Activated T-cell treated with anti-CD3 and anti-CD28 coated beads, Interleukin-2, amount 50 U/mL, for 72 hours (primary cell): ENCODE measurements around the gene C4orf54. TPM values are rescaled to one million over a fixed set of nuclear protein-coding genes. Genes with fewer than 3 reads are reported as not detected.

Experiments used
- ATAC-seq, 2 donors: fragments of 150-1000 bp; cut with Tn5 transposase; replicated peaks in 1 of 2; 2 replicates each; pipeline ENCODE4 v1.10.0; 2021; ENCODE audit warnings: moderate library complexity in 2 of 2, mild to moderate bottlenecking in 1 of 2
- DNase-seq, 2 donors: peaks; one replicate each; pipeline ENCODE4 v3.0.0; 2021 to 2022; ENCODE audit warnings: mixed read lengths in 1 of 2
- H3K27ac Mint-ChIP-seq: one replicate; pipeline ENCODE4 v1.8.0; 2022; ENCODE audit warnings: mild to moderate bottlenecking, moderate library complexity, mixed read lengths
- H3K27me3 Mint-ChIP-seq: one replicate; pipeline ENCODE4 v1.8.0; 2022; ENCODE audit warnings: low read depth, mixed read lengths
- H3K36me3 Mint-ChIP-seq, 2 donors: one replicate each; pipeline ENCODE4 v1.8.0; 2022; ENCODE audit warnings: mixed read lengths in 2 of 2, mild to moderate bottlenecking in 1 of 2; ENCODE audit not compliant: insufficient read depth in 2 of 2
- H3K4me1 Mint-ChIP-seq: one replicate; pipeline ENCODE4 v1.8.0; 2022; ENCODE audit warnings: low read depth, mixed read lengths
- H3K4me3 Mint-ChIP-seq, 2 donors: one replicate each; pipeline ENCODE4 v1.8.0; 2022; ENCODE audit warnings: mild to moderate bottlenecking in 2 of 2, mixed read lengths in 2 of 2, moderate library complexity in 2 of 2
- H3K9me3 Mint-ChIP-seq, 2 donors: one replicate each; pipeline ENCODE4 v1.8.0; 2022; ENCODE audit warnings: mixed read lengths in 2 of 2
- total RNA-seq, 2 donors: library from RNA; stranded (reverse); gene quantifications; one replicate each; pipeline ENCODE4 v1.2.3, GENCODE V29; 2022

C4orf54 gene
- total RNA-seq = not detected

DNA sequence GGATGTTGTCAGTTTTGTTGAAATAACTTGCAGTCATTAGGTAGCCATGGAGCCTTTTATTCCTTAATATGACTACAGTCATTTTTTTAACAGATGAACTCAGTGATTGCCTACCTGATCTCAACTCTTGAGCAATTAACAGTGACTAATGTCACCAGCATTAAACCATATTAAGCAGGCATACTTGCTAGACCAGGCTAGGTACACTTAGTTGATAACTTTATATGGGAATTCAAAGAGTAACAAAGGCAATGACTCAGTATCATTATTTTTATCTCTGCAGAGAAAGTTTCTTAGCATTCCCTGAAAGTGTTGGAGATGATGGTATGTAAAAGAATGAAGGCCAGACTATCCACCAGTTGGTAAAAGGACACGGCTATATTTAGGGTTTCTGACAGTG, at the start of gene C4orf54:
C4orf54 (minus strand) TSS at position 31 of the 400 bp plus-strand sequence. CDS start 3,180 bp downstream, outside the sequence.
- Mint-ChIP-seq H3K27ac (no peak within 1 kb of the TSS), H3K4me3 (no peak within 1 kb of the TSS), H3K4me1 (no peaks in the 10 kb centered on the region), H3K36me3 (no peaks in the 10 kb centered on the region), H3K27me3 (peaks cover 9% of the 10 kb centered on the region), H3K9me3 (no peaks in the 10 kb centered on the region)
- ATAC-seq (no peak), DNase-seq (no peak)

DNA sequence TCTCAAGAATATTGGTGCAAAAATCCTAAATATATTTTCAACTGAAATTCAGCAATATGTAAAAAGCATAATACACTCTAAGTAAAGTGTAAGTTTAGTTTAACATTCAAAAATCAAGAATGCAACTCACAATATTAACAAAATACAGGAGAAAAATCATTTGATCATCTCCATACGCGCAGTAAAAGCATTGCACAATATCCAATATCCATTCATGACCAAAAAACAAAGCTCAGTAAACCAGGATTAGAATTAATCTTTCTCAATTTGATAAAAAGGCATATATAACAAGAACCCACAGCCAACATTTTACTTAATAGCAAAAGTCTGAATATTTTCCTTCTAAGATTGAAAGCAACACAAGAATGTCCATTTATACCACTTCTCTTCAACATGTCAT, 48.3 kb upstream of the C4orf54 start:
- H3K4me3 Mint-ChIP-seq = no peak overlapping the region
- no peaks in the 10 kb centered on the region for H3K36me3 Mint-ChIP-seq
- H3K27me3 Mint-ChIP-seq = peaks cover 16% of the 10 kb centered on the region
- H3K4me1 Mint-ChIP-seq = peaks cover 2% of the 10 kb centered on the region
- ATAC-seq = no peak
- H3K9me3 Mint-ChIP-seq = peaks cover 2 to 4% of the 10 kb centered on the region in 2 donors
- DNase-seq = no peak
- H3K27ac Mint-ChIP-seq = no peak overlapping the region

DNA sequence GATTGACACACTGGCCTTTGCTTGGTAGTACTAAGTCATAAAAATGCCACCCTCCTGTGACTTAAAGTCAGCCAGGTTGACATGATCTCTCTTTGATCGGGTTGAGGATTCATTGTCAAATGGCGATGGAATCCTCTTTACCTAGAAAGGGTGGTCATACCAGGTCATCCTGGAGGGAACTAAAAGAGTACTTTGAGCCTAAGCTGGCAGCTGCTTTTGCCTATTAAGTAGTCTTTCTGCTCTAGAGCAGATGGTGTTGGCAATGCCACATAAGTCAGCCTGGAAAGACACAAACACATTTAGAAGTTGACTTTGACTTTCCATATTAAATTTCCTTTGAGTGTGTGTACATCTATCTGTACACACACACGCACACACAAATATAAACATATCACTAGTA, 39.2 kb upstream of the C4orf54 start:
- no peak overlapping the region for H3K27ac Mint-ChIP-seq
- DNase-seq (no peak), ATAC-seq (no peak)
- H3K4me3 Mint-ChIP-seq = no peak overlapping the region
- H3K27me3 Mint-ChIP-seq = peaks cover 35% of the 10 kb centered on the region
- no peaks in the 10 kb centered on the region for H3K4me1 Mint-ChIP-seq
- peaks cover 5 to 8% of the 10 kb centered on the region in 2 donors for H3K9me3 Mint-ChIP-seq
- peaks cover 1% of the 10 kb centered on the region in 2 donors for H3K36me3 Mint-ChIP-seq

DNA sequence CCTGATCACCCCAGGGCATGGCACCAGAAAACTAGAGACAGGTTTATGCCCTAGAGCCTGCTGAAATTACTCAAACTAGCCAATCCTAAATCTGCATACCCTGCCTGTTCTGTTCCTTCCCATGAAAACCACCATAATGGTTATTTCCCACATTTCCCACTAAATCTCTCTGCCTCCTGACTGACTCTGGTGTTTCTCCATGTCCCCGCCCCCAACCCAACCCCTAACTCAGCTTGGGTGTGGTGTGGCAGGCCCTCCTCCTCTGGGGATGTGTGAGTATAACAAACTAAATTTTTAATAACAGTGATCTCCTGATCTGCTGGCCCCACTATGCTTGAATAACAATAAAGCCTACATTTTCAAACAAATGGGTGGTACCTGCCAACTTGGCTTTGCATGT, 35.5 kb upstream of the C4orf54 start:
- H3K4me3 Mint-ChIP-seq = no peak overlapping the region
- peaks cover 9 to 13% of the 10 kb centered on the region in 2 donors for H3K9me3 Mint-ChIP-seq
- no peaks in the 10 kb centered on the region for H3K4me1 Mint-ChIP-seq
- H3K27ac Mint-ChIP-seq = no peak overlapping the region
- no peak for DNase-seq
- peaks cover 4 to 6% of the 10 kb centered on the region in 2 donors for H3K36me3 Mint-ChIP-seq
- H3K27me3 Mint-ChIP-seq = peaks cover 11% of the 10 kb centered on the region
- ATAC-seq = no peak

DNA sequence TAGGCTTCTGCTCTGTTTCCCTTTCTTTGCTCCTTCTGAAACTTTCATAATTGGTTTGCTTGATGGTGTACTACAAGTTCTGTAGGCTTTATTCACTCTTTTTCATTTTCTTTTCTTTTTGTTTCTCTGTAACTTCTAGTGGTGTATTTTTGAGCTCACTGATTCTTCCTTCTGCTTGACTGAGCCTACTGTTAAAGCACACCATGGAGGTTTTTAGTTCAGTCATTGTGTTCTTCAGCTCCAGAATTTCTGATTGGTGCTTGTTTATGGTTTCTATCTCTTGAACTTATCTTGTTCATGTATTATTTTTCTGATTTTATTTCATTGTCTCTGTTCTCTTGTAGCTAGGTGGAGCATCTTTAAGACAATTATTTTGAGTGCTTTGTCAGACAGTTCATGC, 33.4 kb upstream of the C4orf54 start:
- ATAC-seq = no peak
- peaks cover 9% of the 10 kb centered on the region for H3K27me3 Mint-ChIP-seq

DNA sequence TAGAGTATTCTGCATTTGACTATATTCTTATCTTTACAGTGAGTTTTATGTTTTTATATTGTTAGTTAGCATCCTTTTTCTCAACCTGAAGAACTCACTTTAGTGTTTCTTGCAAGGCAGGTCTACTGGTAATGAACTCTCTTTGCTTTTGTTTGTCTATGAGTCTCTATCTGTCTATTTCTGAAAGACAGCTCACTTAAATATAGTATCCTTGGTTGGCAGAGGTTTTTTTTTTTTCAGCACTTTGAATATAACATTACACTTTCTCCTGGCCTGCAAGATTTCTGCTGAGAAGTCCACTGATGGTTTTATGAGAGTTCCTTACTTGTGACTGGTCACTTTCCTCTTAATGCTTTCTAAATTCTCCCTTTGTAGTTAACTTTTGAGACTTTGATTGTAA, 32.8 kb upstream of the C4orf54 start:
- Mint-ChIP-seq H3K27me3 (peaks cover 8% of the 10 kb centered on the region), H3K4me1 (no peaks in the 10 kb centered on the region), H3K36me3 (peaks cover 4 to 5% of the 10 kb centered on the region in 2 donors), H3K9me3 (peaks cover 9 to 13% of the 10 kb centered on the region in 2 donors), H3K4me3 (no peak overlapping the region), H3K27ac (no peak overlapping the region)
- DNase-seq (no peak), ATAC-seq (no peak)

More for the DNA sequence above, 33.4 kb upstream of the C4orf54 start:
- H3K9me3 Mint-ChIP-seq = peaks cover 9 to 13% of the 10 kb centered on the region in 2 donors
- no peak overlapping the region for H3K4me3 Mint-ChIP-seq
- no peak overlapping the region for H3K27ac Mint-ChIP-seq
- no peaks in the 10 kb centered on the region for H3K4me1 Mint-ChIP-seq
- DNase-seq = no peak
- peaks cover 4 to 5% of the 10 kb centered on the region in 2 donors for H3K36me3 Mint-ChIP-seq

DNA sequence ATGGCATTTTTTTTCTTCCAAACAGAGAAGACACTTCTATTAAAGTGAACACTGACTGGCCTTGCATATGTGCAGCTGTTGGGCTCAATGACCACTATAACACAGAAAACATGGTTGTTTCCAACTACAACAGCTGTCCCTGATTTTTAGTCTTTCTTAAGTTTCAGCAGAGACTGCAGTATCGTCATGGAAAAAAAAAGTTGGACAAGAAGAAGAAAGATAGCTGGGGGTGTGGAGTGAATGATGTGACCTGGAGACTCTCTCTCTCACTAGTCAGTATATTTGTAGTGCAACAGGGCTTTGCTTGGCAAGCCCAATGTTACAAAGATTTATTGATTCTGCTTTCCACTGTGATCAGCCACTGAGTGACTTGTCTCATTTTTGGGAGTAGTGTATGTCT, 29.5 kb upstream of the C4orf54 start:
- DNase-seq = no peak
- Mint-ChIP-seq H3K27me3 (peaks cover 6% of the 10 kb centered on the region), H3K4me3 (no peak overlapping the region), H3K4me1 (no peaks in the 10 kb centered on the region), H3K36me3 (peaks cover 4 to 5% of the 10 kb centered on the region in 2 donors), H3K27ac (no peak overlapping the region), H3K9me3 (peaks cover 7 to 8% of the 10 kb centered on the region in 2 donors)
- ATAC-seq = no peak

DNA sequence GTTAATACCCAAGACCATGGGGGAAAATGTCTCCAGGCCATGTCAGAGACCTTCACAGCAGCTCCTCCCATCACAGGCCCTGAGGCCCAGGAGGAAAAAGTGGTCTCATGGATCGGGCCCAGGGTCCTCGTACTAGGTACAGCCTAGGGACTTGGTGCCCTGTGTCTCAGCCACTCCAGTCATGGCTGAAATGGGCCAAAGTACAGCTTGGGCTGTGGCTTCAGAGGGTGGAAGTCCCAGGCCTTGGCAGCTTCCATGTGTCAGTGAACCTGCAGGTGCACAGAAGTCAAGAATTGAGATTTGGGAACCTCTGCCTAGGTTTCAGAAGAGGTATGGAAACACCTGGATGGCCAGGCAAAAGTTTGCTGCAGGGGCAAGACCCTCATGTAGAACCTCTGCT, 27.6 kb upstream of the C4orf54 start:
- Mint-ChIP-seq H3K4me3 (no peak overlapping the region), H3K36me3 (peaks cover 0 to 2% of the 10 kb centered on the region in 2 donors), H3K9me3 (peaks cover 0 to 3% of the 10 kb centered on the region in 2 donors), H3K27me3 (peaks cover 13% of the 10 kb centered on the region), H3K27ac (no peak overlapping the region), H3K4me1 (no peaks in the 10 kb centered on the region)
- no peak for ATAC-seq
- no peak for DNase-seq

DNA sequence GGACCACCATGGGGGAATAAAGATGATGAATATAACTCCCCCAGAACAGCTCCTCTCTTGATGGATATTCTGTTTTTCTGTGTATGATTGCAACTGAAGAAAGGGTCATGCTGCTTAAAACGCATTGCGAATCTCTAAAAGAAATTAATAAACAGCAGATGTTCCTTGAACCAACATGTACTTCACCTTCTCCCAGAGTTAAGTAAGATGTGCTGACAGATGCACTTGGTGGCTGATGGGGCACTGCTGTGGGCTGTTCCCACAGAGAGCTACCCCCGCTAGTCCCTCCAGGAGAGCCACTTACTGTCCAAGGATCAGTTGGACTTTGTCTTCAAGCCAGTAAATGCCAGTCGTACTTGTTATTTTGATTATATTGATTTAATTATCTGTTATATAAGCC, 26.3 kb upstream of the C4orf54 start:
- ATAC-seq = no peak
- no peak for DNase-seq
- no peaks in the 10 kb centered on the region for H3K36me3 Mint-ChIP-seq
- no peaks in the 10 kb centered on the region for H3K9me3 Mint-ChIP-seq
- no peak overlapping the region for H3K4me3 Mint-ChIP-seq
- no peak overlapping the region for H3K27ac Mint-ChIP-seq
- H3K27me3 Mint-ChIP-seq = peaks cover 19% of the 10 kb centered on the region
- no peaks in the 10 kb centered on the region for H3K4me1 Mint-ChIP-seq

DNA sequence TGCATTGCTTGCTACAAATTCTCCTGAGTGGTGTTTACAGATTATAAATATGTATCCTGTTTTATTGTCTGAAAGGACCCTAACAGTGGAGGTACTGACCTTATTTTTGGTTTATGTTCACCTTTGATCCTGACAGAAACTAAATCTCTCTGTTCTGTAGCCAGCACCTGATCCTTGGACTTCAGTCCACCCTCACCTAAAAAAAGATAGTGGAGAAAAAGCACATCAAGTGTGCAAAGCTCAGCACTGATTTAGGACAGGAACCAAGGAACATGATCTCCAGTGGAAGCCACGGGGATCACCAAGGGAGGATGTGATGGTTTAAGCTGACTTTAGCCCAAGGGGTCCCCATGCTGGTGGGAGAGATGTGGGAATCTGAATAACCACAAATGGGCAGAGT, 22.3 kb upstream of the C4orf54 start:
- Mint-ChIP-seq H3K4me3 (no peak overlapping the region), H3K4me1 (peaks cover 4% of the 10 kb centered on the region), H3K9me3 (peaks cover 1 to 4% of the 10 kb centered on the region in 2 donors), H3K36me3 (peaks cover 0 to 1% of the 10 kb centered on the region in 2 donors), H3K27ac (no peak overlapping the region), H3K27me3 (peaks cover 45% of the 10 kb centered on the region)
- no peak for DNase-seq
- no peak for ATAC-seq

DNA sequence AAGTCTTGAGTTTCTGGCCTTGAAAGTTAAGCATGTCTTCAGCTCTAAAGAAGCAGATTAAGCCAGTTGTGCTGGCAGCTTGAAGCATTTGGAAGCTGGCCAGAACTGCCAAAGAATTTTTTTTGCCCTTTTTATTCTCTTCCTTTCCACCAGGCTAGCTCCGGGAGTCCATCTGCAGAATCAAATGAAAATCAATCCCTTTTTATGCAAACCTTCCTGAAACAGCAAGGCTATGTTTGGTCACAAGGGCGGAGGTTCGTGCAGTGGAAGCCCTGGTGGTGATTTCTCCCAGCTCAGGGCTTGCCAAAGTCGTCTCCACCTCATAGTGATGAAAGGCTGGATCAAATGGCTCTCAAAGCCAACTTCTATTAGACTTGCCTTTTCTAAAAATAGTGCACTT, 21.6 kb upstream of the C4orf54 start:
- H3K9me3 Mint-ChIP-seq = peaks cover 1 to 7% of the 10 kb centered on the region in 2 donors

DNA sequence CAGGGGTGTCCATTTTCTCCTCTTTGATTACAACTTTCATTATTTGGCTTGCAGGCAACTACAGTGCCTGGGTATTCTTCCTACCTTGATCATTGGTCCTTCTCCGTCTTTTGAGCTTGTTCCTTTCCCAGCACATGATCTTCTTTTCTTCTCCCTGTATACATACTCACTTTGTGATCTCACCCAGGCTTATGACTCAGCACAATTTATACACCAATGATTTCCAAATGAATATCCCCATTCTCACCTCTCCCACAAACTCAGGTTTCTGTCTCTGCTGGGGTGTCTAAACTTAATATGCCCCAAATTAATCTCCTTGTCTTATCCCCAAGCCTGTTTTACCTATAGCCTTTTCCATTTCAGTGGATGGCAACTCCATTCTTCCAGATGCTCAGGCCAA, 19.5 kb upstream of the C4orf54 start:
- H3K27ac Mint-ChIP-seq = no peak overlapping the region
- no peak overlapping the region for H3K4me3 Mint-ChIP-seq
- H3K36me3 Mint-ChIP-seq = peaks cover 11 to 16% of the 10 kb centered on the region in 2 donors
- no peak for ATAC-seq
- no peak for DNase-seq
- peaks cover 56% of the 10 kb centered on the region for H3K27me3 Mint-ChIP-seq
- H3K9me3 Mint-ChIP-seq = peaks cover 15 to 17% of the 10 kb centered on the region in 2 donors
- H3K4me1 Mint-ChIP-seq = peaks cover 4% of the 10 kb centered on the region

More for the DNA sequence above, 21.6 kb upstream of the C4orf54 start:
- DNase-seq = no peak
- Mint-ChIP-seq H3K36me3 (peaks cover 0 to 3% of the 10 kb centered on the region in 2 donors), H3K27ac (no peak overlapping the region), H3K4me1 (peaks cover 4% of the 10 kb centered on the region), H3K4me3 (no peak overlapping the region), H3K27me3 (peaks cover 52% of the 10 kb centered on the region)
- ATAC-seq = no peak

DNA sequence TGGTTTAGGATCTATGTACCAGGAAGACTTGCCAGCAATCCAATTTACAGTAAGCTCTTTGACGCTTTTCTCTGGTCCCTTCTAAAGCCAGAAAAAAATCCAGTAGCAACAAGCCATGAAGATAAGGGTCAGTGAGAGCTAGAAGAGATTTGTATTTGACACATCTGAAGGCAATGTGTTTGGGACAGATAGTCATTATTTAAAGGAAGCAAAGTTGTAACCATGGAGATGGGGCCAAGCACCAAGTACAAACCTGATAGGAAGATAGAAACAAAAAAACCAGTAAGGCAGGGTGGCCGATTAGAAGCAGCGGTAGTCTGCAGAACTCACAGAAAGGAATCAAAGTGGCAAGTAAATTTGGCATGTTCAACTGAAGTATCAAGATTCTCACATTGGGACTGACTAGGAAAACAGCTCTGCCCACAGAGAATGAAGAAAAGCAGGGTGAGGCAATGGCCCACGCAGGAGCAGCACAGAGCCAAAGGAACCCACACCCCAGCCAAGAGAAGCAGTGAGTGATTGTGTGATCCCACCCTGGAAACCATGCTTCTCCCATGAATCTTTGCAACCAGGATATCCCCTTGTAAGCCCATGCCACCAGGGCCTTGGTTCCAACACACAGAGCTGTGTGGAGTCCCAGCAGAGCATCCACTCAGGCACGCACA, 12.9 kb upstream of the C4orf54 start:
- Mint-ChIP-seq H3K36me3 (peaks cover 14 to 21% of the 10 kb centered on the region in 2 donors), H3K9me3 (peaks cover 19 to 24% of the 10 kb centered on the region in 2 donors), H3K27me3 (peaks cover 28% of the 10 kb centered on the region), H3K27ac (no peak overlapping the region), H3K4me3 (no peak overlapping the region), H3K4me1 (no peaks in the 10 kb centered on the region)
- DNase-seq = no peak
- ATAC-seq = no peak

DNA sequence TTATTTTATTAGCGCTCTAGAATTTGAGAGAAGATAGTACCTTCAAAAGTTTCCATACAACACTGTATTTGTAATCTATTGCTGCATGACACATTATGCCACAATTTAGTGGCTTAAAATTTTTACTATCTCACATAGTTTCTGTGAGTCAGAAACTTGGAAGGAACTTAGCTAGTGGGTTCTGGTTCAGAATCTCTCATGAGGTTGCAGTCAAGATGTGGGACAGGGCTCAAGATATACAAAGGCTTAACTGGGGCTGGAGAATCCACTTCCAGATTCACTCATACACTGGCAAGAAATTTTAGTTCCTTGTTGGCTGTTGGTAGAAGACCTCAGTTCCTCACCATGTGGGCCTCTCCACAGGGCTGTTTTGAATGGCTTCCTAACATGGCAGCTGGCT, 11.5 kb upstream of the C4orf54 start:
- DNase-seq = no peak
- H3K9me3 Mint-ChIP-seq = peaks cover 19 to 20% of the 10 kb centered on the region in 2 donors
- H3K4me3 Mint-ChIP-seq = no peak overlapping the region
- H3K4me1 Mint-ChIP-seq = no peaks in the 10 kb centered on the region
- no peak for ATAC-seq
- H3K36me3 Mint-ChIP-seq = peaks cover 14 to 19% of the 10 kb centered on the region in 2 donors
- H3K27ac Mint-ChIP-seq = no peak overlapping the region
- H3K27me3 Mint-ChIP-seq = peaks cover 24% of the 10 kb centered on the region
